Astrocyte of the cerebellum (primary cell): ENCODE measurements around the gene RUNX2.

Experiments
- DNase-seq: peaks from one replicate; pipeline ENCODE4 v3.0.0-alpha.2; 2011; ENCODE audit warnings: low read depth
- H3K4me3 ChIP-seq: 2 replicates; pipeline ENCODE4 v1.5.1; 2011; ENCODE audit warnings: mild to moderate bottlenecking, low read depth, low read length, moderate library complexity
- in situ Hi-C: cut with HindIII; loops from 2 replicates; pipeline ENCODE4 v1.10.0; 2017; ENCODE audit warnings: low sequenced_read_pairs
- TF ChIP-seq, protein P1 (sequence below): IDR thresholded peaks from 2 replicates; pipeline ENCODE4 v1.5.1; 2012; ENCODE audit warnings: low read length, low read depth, moderate library complexity, mild to moderate bottlenecking; ENCODE audit errors: missing control alignments

The RUNX2 gene

GRCh38 chr6:45436544-45437438 is 108.7 kb downstream of the RUNX2 start:
- no peak overlapping the region for H3K4me3 ChIP-seq
- DNase-seq = no peak
- in situ Hi-C loops = no loop called here
- TF ChIP-seq, protein P1, sequence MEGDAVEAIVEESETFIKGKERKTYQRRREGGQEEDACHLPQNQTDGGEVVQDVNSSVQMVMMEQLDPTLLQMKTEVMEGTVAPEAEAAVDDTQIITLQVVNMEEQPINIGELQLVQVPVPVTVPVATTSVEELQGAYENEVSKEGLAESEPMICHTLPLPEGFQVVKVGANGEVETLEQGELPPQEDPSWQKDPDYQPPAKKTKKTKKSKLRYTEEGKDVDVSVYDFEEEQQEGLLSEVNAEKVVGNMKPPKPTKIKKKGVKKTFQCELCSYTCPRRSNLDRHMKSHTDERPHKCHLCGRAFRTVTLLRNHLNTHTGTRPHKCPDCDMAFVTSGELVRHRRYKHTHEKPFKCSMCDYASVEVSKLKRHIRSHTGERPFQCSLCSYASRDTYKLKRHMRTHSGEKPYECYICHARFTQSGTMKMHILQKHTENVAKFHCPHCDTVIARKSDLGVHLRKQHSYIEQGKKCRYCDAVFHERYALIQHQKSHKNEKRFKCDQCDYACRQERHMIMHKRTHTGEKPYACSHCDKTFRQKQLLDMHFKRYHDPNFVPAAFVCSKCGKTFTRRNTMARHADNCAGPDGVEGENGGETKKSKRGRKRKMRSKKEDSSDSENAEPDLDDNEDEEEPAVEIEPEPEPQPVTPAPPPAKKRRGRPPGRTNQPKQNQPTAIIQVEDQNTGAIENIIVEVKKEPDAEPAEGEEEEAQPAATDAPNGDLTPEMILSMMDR = no peak

GRCh38 chr6:45437439-45437815 is 109.3 kb downstream of the RUNX2 start:
- no peak for DNase-seq
- no peak overlapping the region for H3K4me3 ChIP-seq
- TF ChIP-seq, protein P1 = no peak
- in situ Hi-C loops = no loop called here

DNA sequence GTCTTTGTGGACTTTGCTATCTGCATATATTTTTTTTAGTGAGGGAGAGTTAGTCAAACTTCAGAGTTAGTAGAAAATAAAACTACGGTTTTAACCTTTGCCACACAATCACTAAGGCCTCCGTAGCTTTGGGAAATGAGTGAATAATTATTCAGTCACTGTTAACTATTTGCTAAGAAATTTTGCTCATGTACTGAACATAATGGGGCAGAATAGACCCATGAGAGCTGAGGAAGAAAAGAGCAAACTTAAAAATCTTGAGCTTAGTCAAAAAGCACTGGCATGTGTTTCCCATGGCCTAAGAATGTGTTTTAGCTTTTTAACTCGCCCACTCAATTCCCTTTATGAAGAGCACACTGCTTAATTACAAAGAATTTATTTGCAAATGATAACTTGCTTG is 110.0 kb downstream of the RUNX2 start:
- in situ Hi-C loops = no loop called here
- H3K4me3 ChIP-seq = no peak overlapping the region
- TF ChIP-seq, protein P1 = no peak
- DNase-seq = no peak

- no peak overlapping the region for H3K4me3 ChIP-seq
- in situ Hi-C loops = no loop called here
- TF ChIP-seq, protein P1 = no peak
- DNase-seq = peak; percentile 91
Measured at GRCh38 chr6:45438849-45439406, 110.8 kb downstream of the RUNX2 start.

DNA sequence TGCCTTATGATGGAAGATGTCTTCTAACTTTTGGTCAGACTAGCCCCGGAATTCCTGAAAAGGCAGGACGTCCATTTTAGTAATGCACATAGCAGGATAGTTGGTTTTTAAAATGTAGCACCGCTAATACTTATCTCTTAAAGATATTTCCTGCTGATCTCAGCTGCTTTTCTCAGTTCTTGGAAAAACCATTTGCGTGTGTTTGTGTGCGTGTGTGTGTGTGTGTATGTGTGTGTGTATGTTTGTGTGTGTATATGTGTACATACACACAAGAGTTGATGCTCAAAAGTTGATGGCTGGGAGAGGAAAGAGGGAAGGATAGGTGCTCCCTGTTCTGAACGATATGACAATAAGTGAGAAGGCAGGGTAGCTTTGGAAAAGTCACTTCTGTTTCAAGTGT is 111.3 kb downstream of the RUNX2 start:
- no peak overlapping the region for H3K4me3 ChIP-seq
- in situ Hi-C loops = no loop called here
- TF ChIP-seq, protein P1 = no peak
- no peak for DNase-seq

GRCh38 chr6:45439861-45440388 is 111.8 kb downstream of the RUNX2 start:
- H3K4me3 ChIP-seq = no peak overlapping the region

More at GRCh38 chr6:45439861-45440388, 111.8 kb downstream of the RUNX2 start:
- DNase-seq = no peak
- TF ChIP-seq, protein P1 = no peak
- in situ Hi-C loops = no loop called here
